ENCODE data around the gene PLCG1. TPM values are rescaled to one million over a fixed set of nuclear protein-coding genes. Genes with fewer than 3 reads are reported as not detected.
A peak's percentile ranks its signal among the peaks of the same experiment; 100 is the strongest.
"Not testable (repeated sequence)": the region's sequence is repeated elsewhere in the genome, so short reads cannot be mapped to it uniquely, and the experiment has no call there.

The PLCG1 gene
- total RNA-seq, 2 experiments from 2014 or later, result 133 to 139 TPM

- H3K27me3 Mint-ChIP-seq, result no peaks in the 10 kb centered on the region
- no peak for DNase-seq
- H3K9me3 Mint-ChIP-seq, result no peaks in the 10 kb centered on the region
- peaks cover 12% of the 10 kb centered on the region for H3K4me1 Mint-ChIP-seq (ENCODE audit: low read depth)
- ChIA-PET CTCF (interaction anchor here (3.0 kb wide), 1 partner anchor 9 kb away, joined by 13 read pairs; no protein-coding TSS in a partner anchor), POLR2A (no interaction called here)
- H3K36me3 Mint-ChIP-seq, result peaks cover 27% of the 10 kb centered on the region
- intact Hi-C loops (cut with micrococcal nuclease), result no loop called here
- H3K4me3 Mint-ChIP-seq, result no peak overlapping the region
- no peak overlapping the region for H3K27ac Mint-ChIP-seq
These were observed 11.5 kb upstream of the PLCG1 start for GRCh38 chr20:41125530-41126457.

- Mint-ChIP-seq H3K36me3 (peaks cover 23% of the 10 kb centered on the region), H3K9me3 (no peaks in the 10 kb centered on the region), H3K27me3 (no peaks in the 10 kb centered on the region), H3K4me1 (ENCODE audit: low read depth) (peaks cover 10% of the 10 kb centered on the region), H3K27ac (no peak overlapping the region), H3K4me3 (no peak overlapping the region)
- CTCF ChIA-PET, result interaction anchor here (3.0 kb wide), 1 partner anchor 8 kb away, joined by 13 read pairs; no protein-coding TSS in a partner anchor
- DNase-seq, result no peak
- POLR2A ChIA-PET, result no interaction called here
- intact Hi-C loops (cut with micrococcal nuclease), result no loop called here
These were observed 10.6 kb upstream of the PLCG1 start for GRCh38 chr20:41126719-41127118.

- H3K27me3 Mint-ChIP-seq; CTCF ChIA-PET; H3K9me3 Mint-ChIP-seq; H3K27ac Mint-ChIP-seq; POLR2A ChIA-PET; DNase-seq; intact Hi-C loops (cut with micrococcal nuclease); H3K4me3 Mint-ChIP-seq: not testable (repeated sequence)
- Mint-ChIP-seq H3K36me3 (peaks cover 17% of the 10 kb centered on the region), H3K4me1 (ENCODE audit: low read depth) (peaks cover 15% of the 10 kb centered on the region)
These were observed 9.0 kb upstream of the PLCG1 start for GRCh38 chr20:41128317-41128716.

- peak overlapping the region; percentile 66 for H3K27ac Mint-ChIP-seq
- CTCF ChIA-PET, result interaction anchor here (1.0 to 7.4 kb wide), 2 partner anchors 207 to 208 kb away, joined by 3 to 95 read pairs; partner anchors contain the start of gene LPIN3
- H3K9me3 Mint-ChIP-seq, result no peaks in the 10 kb centered on the region
- peaks cover 3% of the 10 kb centered on the region for H3K36me3 Mint-ChIP-seq
- POLR2A ChIA-PET, result no interaction called here
- H3K27me3 Mint-ChIP-seq, result no peaks in the 10 kb centered on the region
- H3K4me1 Mint-ChIP-seq (ENCODE audit: low read depth), result peaks cover 46% of the 10 kb centered on the region
- intact Hi-C loops (cut with micrococcal nuclease), result loop anchor here (10.0 kb wide), 1 partner anchor 303 kb away; no protein-coding TSS in a partner anchor
- peak; percentile 57 for DNase-seq
- peak overlapping the region; percentile 7 for H3K4me3 Mint-ChIP-seq
These were observed 5.6 kb upstream of the PLCG1 start for GRCh38 chr20:41131594-41132387.

DNA sequence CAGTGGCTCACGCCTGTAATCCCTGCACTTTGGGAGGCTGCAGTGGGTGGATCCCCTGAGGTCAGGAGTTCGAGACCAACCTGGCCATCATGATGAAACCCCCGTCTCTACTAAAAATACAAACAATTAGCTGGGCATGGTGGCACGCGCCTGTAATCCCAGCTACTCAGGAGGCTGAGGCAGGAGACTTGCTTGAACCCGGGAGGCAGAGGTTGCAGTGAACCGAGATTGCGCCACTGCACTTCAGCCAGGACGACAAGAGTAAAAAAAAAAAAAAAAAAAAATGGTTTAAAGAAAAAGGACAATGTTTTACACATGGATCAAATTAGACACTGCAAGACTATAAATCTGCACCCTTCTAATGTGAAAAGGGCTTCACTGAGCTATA is 5.0 kb upstream of the PLCG1 start:
- intact Hi-C loops (cut with micrococcal nuclease), result loop anchor here (10.0 kb wide), 1 partner anchor 302 kb away; no protein-coding TSS in a partner anchor
- POLR2A ChIA-PET, result interaction anchor here (0.6 kb wide), 1 partner anchor 116 kb away, joined by 4 read pairs; no protein-coding TSS in a partner anchor
- H3K27ac Mint-ChIP-seq, DNase-seq, H3K36me3 Mint-ChIP-seq, H3K9me3 Mint-ChIP-seq, H3K27me3 Mint-ChIP-seq: not testable (repeated sequence)
- H3K4me3 Mint-ChIP-seq, result peak overlapping the region; percentile 7
- H3K4me1 Mint-ChIP-seq (ENCODE audit: low read depth), result peaks cover 46% of the 10 kb centered on the region
- CTCF ChIA-PET, result interaction anchor here (0.6 to 7.4 kb wide), 4 partner anchors 11 to 543 kb away, joined by 3 to 95 read pairs (median 50); partner anchors contain the start of gene LPIN3

DNA sequence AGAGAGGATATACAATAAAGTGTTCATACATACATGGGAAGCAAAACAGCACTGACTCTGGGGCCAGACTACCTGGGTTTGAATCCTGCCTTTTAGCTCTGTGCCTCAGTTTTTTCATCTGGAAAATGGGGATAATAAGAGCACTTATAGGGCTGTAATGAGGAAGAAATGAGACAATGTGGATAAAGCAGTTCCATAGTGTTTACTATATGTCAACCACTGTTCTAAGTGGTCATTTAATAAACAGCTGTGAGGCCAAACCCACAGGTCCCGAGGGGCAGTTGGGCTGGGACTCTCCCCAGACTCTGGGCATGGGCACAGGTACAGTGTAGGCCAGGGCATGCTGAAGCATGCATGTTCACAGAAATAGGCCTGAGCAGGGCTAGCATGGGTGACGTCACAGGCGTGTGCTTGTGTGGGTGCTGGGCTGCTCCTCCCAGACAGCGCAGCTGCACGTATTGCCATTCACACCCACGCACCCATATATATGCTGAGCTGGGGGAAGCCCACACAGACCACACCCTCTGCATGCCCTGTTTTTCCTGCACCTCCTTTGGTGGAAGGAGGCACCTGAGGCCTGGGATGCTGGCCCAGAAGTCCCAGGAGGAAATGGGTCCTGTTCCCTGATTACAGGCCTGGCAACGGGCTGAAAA is 3.5 kb upstream of the PLCG1 start:
- Mint-ChIP-seq H3K9me3 (no peaks in the 10 kb centered on the region), H3K27ac (peak overlapping the region; percentile 62), H3K4me1 (ENCODE audit: low read depth) (peaks cover 48% of the 10 kb centered on the region), H3K27me3 (no peaks in the 10 kb centered on the region), H3K4me3 (no peak overlapping the region), H3K36me3 (peaks cover 7% of the 10 kb centered on the region)
- ChIA-PET POLR2A (interaction anchor here (1.1 to 6.3 kb wide), 2 partner anchors 13 to 23 kb away, joined by 5 to 85 read pairs; no protein-coding TSS in a partner anchor), CTCF (interaction anchor here (0.7 to 7.4 kb wide), 29 partner anchors 8 to 211 kb away, joined by 3 to 95 read pairs (median 7); partner anchors contain the start of gene LPIN3)
- DNase-seq, result peak; percentile 80
- intact Hi-C loops (cut with micrococcal nuclease), result loop anchor here (10.0 kb wide), 1 partner anchor 301 kb away; no protein-coding TSS in a partner anchor

- Mint-ChIP-seq H3K27me3 (no peaks in the 10 kb centered on the region), H3K4me1 (ENCODE audit: low read depth) (peaks cover 52% of the 10 kb centered on the region), H3K4me3 (no peak overlapping the region), H3K36me3 (peaks cover 10% of the 10 kb centered on the region), H3K9me3 (no peaks in the 10 kb centered on the region), H3K27ac (no peak overlapping the region)
- ChIA-PET POLR2A (interaction anchor here (1.1 to 6.3 kb wide), 2 partner anchors 12 to 23 kb away, joined by 5 to 85 read pairs; no protein-coding TSS in a partner anchor), CTCF (interaction anchor here (0.6 to 7.4 kb wide), 56 partner anchors 8 to 477 kb away, joined by 3 to 95 read pairs (median 4); partner anchors contain the start of gene LPIN3)
- no peak for DNase-seq
- intact Hi-C loops (cut with micrococcal nuclease), result loop anchor here (1.0 to 10.0 kb wide), 5 partner anchors 38 to 300 kb away; partner anchors contain the start of genes LPIN3 and ZHX3
These were observed 2.8 kb upstream of the PLCG1 start for GRCh38 chr20:41134362-41135186.

DNA sequence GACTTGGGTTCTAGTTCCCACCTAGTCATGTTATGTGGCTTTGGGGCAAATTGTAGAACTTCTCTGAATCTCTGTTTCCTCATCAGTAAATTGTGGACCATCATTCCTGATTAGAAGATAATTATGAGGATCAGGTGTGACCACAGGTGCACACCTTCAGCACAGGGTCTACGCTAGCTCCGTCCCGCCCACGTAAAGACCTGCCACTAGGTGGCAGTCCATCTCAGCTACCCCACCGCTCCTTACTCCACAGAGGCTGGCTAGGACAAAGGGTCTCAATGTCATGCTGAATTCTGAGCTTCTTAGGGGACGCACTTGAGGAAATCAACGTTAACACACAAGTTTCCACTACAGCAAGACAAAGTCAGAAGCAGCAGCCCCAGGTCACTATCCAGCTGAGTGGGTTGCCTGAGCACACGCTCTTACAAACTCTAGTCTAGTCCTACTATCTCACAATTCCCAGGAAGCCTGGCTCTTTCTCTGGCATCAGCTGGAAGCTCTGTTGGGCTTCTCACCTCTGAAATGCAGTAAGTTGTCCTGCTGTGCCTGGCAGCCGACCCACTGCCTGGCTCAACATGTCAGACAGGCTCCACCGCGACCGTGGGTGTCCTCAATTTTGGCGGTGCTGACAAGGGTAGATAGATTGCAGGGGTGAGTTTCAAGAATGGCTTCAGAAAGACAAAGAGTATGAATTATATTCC is 2.0 kb upstream of the PLCG1 start:
- Mint-ChIP-seq H3K36me3 (peaks cover 13% of the 10 kb centered on the region), H3K27ac (no peak overlapping the region), H3K4me3 (peak overlapping the region; percentile 75), H3K27me3 (no peaks in the 10 kb centered on the region), H3K9me3 (no peaks in the 10 kb centered on the region), H3K4me1 (ENCODE audit: low read depth) (peaks cover 59% of the 10 kb centered on the region)
- POLR2A ChIA-PET, result interaction anchor here (1.4 to 6.3 kb wide), 2 partner anchors 18 to 22 kb away, joined by 4 to 85 read pairs; no protein-coding TSS in a partner anchor
- intact Hi-C loops (cut with micrococcal nuclease), result loop anchor here (1.0 to 10.0 kb wide), 5 partner anchors 37 to 299 kb away; partner anchors contain the start of genes LPIN3 and ZHX3
- DNase-seq, result peak; percentile 77
- CTCF ChIA-PET, result interaction anchor here (0.5 to 7.4 kb wide), 49 partner anchors 9 to 476 kb away, joined by 3 to 95 read pairs (median 5); partner anchors contain the start of gene LPIN3

DNA sequence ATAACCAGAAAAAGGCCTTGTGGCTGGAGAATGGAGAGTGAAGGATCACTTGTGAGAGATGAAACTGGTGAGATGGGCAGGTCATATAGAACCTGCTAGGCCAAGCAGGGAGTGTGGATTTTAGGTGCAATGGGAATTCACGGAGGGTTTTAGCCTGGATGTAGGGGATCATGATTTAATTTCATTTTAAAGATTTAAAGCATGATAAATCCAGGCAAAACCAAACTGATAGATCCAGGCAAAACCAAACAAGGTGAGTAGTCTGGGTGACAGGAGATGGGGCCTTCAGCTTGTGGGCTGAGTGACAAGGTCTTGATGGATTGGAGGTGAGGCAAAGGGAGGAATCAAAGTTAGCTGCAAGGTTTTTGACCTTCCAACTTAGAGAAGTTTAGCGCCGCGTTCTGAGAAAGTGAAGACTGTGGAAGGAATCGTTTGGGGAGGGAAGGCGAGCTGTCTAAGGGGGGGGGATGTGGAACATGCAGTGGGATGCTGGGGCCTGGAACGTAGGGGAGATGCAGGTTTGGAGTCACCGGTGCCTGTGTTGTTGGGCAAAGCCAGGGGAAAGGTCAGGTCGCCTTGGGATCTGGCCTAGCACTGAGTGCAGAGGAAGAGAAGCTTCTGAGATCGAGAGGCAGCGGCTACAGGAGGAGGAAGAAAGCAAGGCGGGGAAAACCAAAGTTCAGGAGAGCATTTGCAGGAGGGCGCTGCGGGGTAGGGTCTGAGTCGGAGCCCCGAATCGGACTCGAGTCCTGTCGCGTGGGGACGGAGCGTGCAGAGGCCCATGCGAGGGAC is 1.3 kb upstream of the PLCG1 start:
- intact Hi-C loops (cut with micrococcal nuclease), result loop anchor here (1.0 to 10.0 kb wide), 5 partner anchors 36 to 299 kb away; partner anchors contain the start of genes LPIN3 and ZHX3
- CTCF ChIA-PET, result interaction anchor here (0.5 to 7.4 kb wide), 39 partner anchors 8 to 245 kb away, joined by 3 to 95 read pairs (median 7); partner anchors contain the start of gene LPIN3

More for the DNA sequence above, 1.3 kb upstream of the PLCG1 start:
- Mint-ChIP-seq H3K9me3 (no peaks in the 10 kb centered on the region), H3K4me1 (ENCODE audit: low read depth) (peaks cover 63% of the 10 kb centered on the region), H3K27me3 (no peaks in the 10 kb centered on the region), H3K36me3 (peaks cover 14% of the 10 kb centered on the region), H3K27ac (peak overlapping the region; percentile 75), H3K4me3 (peak overlapping the region; percentile 75)
- no peak for DNase-seq
- POLR2A ChIA-PET, result interaction anchor here (0.8 to 6.3 kb wide), 3 partner anchors 10 to 21 kb away, joined by 3 to 85 read pairs (median 4); no protein-coding TSS in a partner anchor
